BLaER1 treated with 17β-estradiol and CSF1 and Interleukin-3, amounts not matched to agents 10 nM and 100 nM (cell line): Measurements from ENCODE around the gene IRS2.
"Not testable (repeated sequence)": the region's sequence is repeated elsewhere in the genome, so short reads cannot be mapped to it uniquely, and the experiment has no call there.

Source experiments
- H3K27ac ChIP-seq, 11 experiments: shearing (Covaris generic); formaldehyde crosslinking; 2 replicates each; pipeline ENCODE4 v1.8.1; 2022
- H3K27me3 ChIP-seq, 11 experiments: shearing (Covaris generic); formaldehyde crosslinking; 2 replicates each; pipeline ENCODE4 v1.8.1; 2022
- H3K36me3 ChIP-seq, 11 experiments: shearing (Covaris generic); formaldehyde crosslinking; 2 replicates each; pipeline ENCODE4 v1.8.1; 2022
- H3K4me1 ChIP-seq, 10 experiments: shearing (Covaris generic); formaldehyde crosslinking; 2 replicates each; pipeline ENCODE4 v1.8.1; 2022
- H3K4me2 ChIP-seq, 11 experiments: shearing (Covaris generic); formaldehyde crosslinking; 2 replicates each; pipeline ENCODE4 v1.8.1; 2022
- H3K4me3 ChIP-seq, 10 experiments: shearing (Covaris generic); formaldehyde crosslinking; 2 replicates each; pipeline ENCODE4 v1.8.1; 2022
- H3K9ac ChIP-seq, 11 experiments: shearing (Covaris generic); formaldehyde crosslinking; 2 replicates each; pipeline ENCODE4 v1.8.1; 2022
- H3K9me3 ChIP-seq, 11 experiments: shearing (Covaris generic); formaldehyde crosslinking; replicated peaks in 1 of 11; 2 replicates each; pipeline ENCODE4 v1.8.1; 2022
- H4K20me1 ChIP-seq, 11 experiments: shearing (Covaris generic); formaldehyde crosslinking; 2 replicates each; pipeline ENCODE4 v1.8.1; 2022
- Cebpa-rat ChIP-seq, 11 experiments: shearing (Covaris generic); IDR thresholded peaks; 2 replicates each; pipeline ENCODE4 v1.8.1; 2022

Gene IRS2, protein sequence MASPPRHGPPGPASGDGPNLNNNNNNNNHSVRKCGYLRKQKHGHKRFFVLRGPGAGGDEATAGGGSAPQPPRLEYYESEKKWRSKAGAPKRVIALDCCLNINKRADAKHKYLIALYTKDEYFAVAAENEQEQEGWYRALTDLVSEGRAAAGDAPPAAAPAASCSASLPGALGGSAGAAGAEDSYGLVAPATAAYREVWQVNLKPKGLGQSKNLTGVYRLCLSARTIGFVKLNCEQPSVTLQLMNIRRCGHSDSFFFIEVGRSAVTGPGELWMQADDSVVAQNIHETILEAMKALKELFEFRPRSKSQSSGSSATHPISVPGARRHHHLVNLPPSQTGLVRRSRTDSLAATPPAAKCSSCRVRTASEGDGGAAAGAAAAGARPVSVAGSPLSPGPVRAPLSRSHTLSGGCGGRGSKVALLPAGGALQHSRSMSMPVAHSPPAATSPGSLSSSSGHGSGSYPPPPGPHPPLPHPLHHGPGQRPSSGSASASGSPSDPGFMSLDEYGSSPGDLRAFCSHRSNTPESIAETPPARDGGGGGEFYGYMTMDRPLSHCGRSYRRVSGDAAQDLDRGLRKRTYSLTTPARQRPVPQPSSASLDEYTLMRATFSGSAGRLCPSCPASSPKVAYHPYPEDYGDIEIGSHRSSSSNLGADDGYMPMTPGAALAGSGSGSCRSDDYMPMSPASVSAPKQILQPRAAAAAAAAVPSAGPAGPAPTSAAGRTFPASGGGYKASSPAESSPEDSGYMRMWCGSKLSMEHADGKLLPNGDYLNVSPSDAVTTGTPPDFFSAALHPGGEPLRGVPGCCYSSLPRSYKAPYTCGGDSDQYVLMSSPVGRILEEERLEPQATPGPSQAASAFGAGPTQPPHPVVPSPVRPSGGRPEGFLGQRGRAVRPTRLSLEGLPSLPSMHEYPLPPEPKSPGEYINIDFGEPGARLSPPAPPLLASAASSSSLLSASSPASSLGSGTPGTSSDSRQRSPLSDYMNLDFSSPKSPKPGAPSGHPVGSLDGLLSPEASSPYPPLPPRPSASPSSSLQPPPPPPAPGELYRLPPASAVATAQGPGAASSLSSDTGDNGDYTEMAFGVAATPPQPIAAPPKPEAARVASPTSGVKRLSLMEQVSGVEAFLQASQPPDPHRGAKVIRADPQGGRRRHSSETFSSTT (N-terminal part only)

DNA sequence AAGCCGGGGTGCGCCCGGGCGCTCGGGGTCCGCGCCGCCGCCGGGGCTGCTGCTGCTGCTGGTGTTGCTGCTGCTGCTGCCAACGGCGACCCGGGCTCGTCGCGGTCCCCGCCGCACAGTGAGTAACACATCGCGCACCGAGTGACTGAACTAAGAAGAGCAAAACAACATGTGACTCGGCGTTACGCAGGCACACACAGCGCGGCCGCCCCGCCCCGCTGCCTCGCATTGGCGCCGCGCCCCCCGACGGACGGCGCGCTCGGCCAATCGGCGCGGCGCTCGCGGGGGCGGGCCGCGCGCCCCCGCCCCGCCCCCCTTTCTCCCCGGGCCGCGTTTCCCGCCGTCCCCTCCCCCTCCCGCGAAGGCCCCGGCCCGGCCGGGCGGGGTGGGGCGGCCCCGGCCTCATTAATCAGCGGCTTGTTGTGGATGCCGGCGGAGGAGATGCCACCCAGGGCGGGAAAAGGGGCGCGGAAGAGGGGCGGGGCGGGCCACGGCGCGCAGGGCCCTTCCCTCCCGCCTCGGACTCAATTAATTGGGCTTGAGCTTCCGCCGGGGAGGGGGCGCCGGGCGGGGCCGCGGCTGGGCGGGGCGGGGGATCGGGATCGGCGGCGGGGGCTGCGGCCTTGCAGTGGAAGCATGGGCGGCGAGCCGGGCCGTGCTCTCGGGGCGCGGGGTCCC lies at the start of gene IRS2:
Gene IRS2 (minus strand): TSS at position 127 of the 678 bp plus-strand sequence. CDS start 530 bp downstream, outside the sequence.
- Histone ChIP-seq H3K27ac (peak within 1 kb of the TSS; percentile 95 to 99 (median 96)), H3K27me3 (no peaks in the 10 kb centered on the region), H3K36me3 (peaks cover 28 to 30% (median 29%) of the 10 kb centered on the region in 11 experiments), H3K9ac (peak within 1 kb of the TSS; percentile 96 to 99 (median 96)), H4K20me1 (peaks cover 39 to 48% (median 42%) of the 10 kb centered on the region in 11 experiments; a peak in 21 of 22 replicates), H3K4me3 (peak within 1 kb of the TSS; percentile 71 to 94 (median 89)), H3K4me1 (peaks cover 36 to 67% (median 49%) of the 10 kb centered on the region in 10 experiments), H3K4me2 (peak within 1 kb of the TSS; percentile 90 to 99 (median 96)), H3K9me3 (peaks cover 0 to 22% (median 18%) of the 10 kb centered on the region in 11 experiments; a peak in 16 of 22 replicates)
- no peak for TF ChIP-seq Cebpa-rat (IDR thresholded peaks at IDR 0.05)

DNA sequence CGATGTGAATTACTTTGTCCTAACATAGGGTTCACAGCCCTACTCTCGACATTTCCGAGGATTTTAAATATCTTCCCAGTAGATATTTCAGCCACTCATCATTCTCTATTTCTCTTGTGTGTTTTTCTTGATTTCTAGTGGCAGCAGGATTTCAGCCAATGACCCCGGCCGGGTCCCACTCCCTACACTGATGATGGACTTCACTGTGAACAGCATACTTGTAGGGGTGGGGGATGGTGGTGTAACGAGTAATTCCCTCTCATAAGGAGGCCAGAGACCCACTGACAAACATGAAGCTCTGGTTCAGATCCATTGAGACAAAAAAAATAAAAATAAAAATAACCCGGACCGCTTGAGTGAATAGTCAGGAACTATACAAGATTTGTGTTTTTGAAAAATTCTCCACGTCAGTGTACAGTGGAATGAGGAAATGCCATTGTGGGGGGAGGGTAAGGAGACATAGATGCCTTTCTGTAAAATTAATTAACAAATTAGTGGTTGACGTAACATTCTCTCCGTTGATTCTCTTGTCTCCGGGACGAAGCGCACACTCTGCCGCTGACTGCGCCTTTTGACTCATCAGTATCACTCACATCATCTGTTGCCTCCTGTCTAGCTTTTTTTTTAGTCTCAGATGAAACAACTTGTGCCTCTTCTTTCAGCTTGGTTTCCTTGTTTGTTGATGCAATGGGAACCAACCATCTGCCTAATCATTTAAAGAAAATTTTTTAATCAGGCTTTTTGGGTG lies 48.8 kb upstream of the IRS2 start:
- H3K4me2 ChIP-seq, result no peak overlapping the region
- no peak overlapping the region for H3K27ac ChIP-seq
- no peak for TF ChIP-seq Cebpa-rat (IDR thresholded peaks at IDR 0.05)
- 0 out of 22 replicates have a peak, but pooled peaks cover 0 to 1% (median 0%) of the 10 kb centered on the region in 11 experiments for H4K20me1 ChIP-seq
- no peaks in the 10 kb centered on the region for H3K36me3 ChIP-seq
- H3K27me3 ChIP-seq, result no peaks in the 10 kb centered on the region
- H3K9ac ChIP-seq, result no peak overlapping the region
- peaks cover under 1 to 7% (median 2%) of the 10 kb centered on the region in 10 experiments; a peak in 17 of 20 replicates for H3K4me1 ChIP-seq
- H3K4me3 ChIP-seq, result no peak overlapping the region
- H3K9me3 ChIP-seq, result no peaks in the 10 kb centered on the region; a peak in 4 of 22 replicates

DNA sequence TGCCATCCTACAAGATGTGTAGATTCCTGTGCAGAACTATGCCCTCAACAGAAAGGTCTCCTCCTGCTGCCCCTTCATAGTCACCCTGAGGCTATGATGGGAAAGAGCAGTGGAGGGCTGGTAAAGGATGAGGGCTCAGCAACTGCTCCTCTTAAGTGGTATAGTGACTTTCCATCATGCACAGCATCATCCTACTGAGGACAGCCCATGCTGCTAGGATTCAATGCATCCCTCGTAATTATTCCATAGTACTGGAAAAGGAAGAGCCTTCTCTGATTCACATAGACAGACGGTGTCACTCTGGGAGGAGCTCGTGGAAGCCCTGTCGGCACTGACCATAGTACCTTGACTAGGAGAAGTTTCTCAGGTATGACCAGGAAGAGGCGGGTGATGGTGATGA lies 47.6 kb upstream of the IRS2 start:
- Histone ChIP-seq H3K4me2 (no peak overlapping the region), H3K4me3 (no peak overlapping the region), H4K20me1 (no peaks in the 10 kb centered on the region), H3K9ac (no peak overlapping the region), H3K36me3 (no peaks in the 10 kb centered on the region), H3K9me3 (peaks cover 0 to 8% (median 4%) of the 10 kb centered on the region in 11 experiments; a peak in 13 of 22 replicates), H3K27ac (no peak overlapping the region), H3K27me3 (no peaks in the 10 kb centered on the region), H3K4me1 (no peaks in the 10 kb centered on the region)
- TF ChIP-seq Cebpa-rat (IDR thresholded peaks at IDR 0.05), result no peak

DNA sequence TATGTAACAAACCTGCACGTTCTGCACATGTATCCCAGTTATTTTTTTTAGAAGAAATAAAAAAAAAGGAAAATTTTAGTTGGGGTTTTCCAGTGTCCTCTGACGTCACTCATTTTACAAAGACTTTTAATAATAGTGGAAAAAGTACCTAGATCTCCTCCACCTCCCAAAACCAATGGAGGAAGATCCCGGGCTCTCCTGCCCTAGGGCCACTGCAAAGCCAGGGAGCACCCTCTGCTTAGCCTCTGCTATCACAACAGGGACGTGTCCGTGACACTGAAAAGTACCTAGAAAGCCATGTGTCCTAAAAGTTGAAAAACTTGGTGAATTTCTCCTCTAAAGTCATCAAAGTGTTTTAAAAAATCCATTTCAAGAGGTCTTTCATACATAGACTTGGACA lies 46.7 kb upstream of the IRS2 start:
- Histone ChIP-seq H3K36me3 (no peaks in the 10 kb centered on the region), H4K20me1 (no peaks in the 10 kb centered on the region), H3K9ac (no peak overlapping the region), H3K27ac (no peak overlapping the region), H3K27me3 (no peaks in the 10 kb centered on the region), H3K4me1 (no peaks in the 10 kb centered on the region), H3K4me2 (no peak overlapping the region), H3K4me3 (no peak overlapping the region), H3K9me3 (peaks cover 0 to 14% (median 10%) of the 10 kb centered on the region in 11 experiments; a peak in 15 of 22 replicates)
- no peak for TF ChIP-seq Cebpa-rat (IDR thresholded peaks at IDR 0.05)

DNA sequence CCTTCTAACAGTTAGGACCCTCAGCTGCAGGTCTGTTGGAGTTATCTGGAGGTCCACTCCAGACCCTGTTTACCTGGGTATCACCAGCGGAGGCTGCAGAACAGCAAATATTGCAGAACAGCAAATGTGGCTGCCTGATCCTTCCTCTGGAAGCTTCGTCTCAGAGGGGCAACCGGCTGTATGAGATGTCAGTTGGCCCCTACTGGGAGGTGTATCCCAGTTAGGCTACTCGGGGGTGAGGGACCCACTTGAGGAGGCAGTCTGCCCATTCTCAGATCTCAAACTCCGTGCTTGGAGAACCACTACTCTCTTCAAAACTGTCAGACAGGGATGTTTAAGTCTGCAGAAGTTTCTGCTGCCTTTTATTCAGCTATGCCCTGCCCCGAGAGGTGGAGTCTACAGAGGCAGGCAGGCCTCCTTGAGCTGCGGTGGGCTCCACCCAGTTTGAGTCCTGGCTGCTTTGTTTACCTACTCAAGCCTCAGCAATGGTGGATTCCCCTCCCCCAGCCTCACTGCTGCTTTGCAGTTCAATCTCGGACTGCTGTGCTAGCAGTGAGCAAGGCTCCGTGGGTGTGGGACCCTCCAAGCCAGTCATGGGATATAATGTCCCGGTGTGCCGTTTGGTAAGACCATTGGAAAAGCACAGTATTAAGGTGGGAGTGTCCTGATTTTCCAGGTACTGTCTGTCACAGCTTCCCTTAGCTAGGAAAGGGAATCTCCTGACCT lies 42.4 kb upstream of the IRS2 start:
- H3K36me3 ChIP-seq, H3K4me3 ChIP-seq, H3K4me2 ChIP-seq, H3K4me1 ChIP-seq, H4K20me1 ChIP-seq, H3K27ac ChIP-seq, H3K27me3 ChIP-seq, H3K9ac ChIP-seq: not testable (repeated sequence)
- peaks cover 4 to 19% (median 10%) of the 10 kb centered on the region in 11 experiments; a peak in 20 of 22 replicates for H3K9me3 ChIP-seq

DNA sequence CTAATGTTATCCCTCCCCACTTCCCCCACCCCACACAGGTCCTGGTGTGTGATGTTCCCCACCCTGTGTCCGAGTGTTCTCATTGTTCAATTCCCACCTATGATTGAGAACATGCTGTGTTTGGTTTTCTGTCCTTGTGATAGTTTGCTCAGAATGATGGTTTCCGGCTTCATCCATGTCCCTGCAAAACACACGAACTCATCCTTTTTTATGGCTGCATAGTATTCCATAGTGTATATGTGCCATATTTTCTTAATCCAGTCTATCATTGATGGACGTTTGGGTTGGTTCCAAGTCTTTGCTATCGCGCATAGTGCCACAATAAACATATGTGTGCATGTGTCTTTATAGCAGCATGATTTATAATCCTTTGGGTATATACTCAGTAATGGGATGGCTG lies 36.8 kb upstream of the IRS2 start:
- not testable (repeated sequence) for H3K36me3 ChIP-seq, H3K27ac ChIP-seq, H3K9ac ChIP-seq, H3K4me3 ChIP-seq, H3K4me2 ChIP-seq, H4K20me1 ChIP-seq, H3K27me3 ChIP-seq, H3K9me3 ChIP-seq
- peaks cover 0 to 13% (median 7%) of the 10 kb centered on the region in 10 experiments; a peak in 15 of 20 replicates for H3K4me1 ChIP-seq

DNA sequence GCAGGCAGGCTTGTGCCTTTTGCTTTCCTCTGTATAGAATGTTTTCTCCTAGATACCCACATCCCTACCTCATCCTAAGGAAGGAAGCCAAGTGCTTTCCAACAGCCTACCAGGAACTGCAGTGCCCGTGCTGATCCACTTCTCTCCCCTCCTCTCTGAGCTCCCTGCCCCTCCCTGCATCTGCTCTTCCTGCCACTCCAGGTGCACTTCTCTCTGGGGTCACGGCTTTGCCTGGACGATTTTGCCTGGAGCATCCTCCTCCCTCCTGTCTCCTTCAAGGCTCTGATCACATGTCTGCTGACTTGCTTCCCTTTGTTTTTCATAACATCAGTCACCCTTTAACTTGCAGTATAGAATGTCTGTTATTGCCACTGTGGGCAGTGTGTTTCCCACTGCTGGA lies 34.7 kb upstream of the IRS2 start:
- Histone ChIP-seq H4K20me1 (no peaks in the 10 kb centered on the region), H3K27me3 (no peaks in the 10 kb centered on the region), H3K27ac (no peak overlapping the region), H3K36me3 (no peaks in the 10 kb centered on the region), H3K9me3 (peaks cover 0 to 5% (median 4%) of the 10 kb centered on the region in 11 experiments; a peak in 9 of 22 replicates), H3K4me3 (no peak overlapping the region), H3K9ac (no peak overlapping the region), H3K4me1 (peaks cover 0 to 29% (median 16%) of the 10 kb centered on the region in 10 experiments; a peak in 15 of 20 replicates), H3K4me2 (no peak overlapping the region)
- no peak for TF ChIP-seq Cebpa-rat (IDR thresholded peaks at IDR 0.05)
